Measurements from ENCODE around the gene CLEC1A. TPM values are rescaled to one million over a fixed set of nuclear protein-coding genes. Genes with fewer than 3 reads are reported as not detected.

The CLEC1A gene
- total and polyA plus RNA-seq, 2 donors from 2014 or later: 5.3 to 6.3 TPM

GRCh38 chr12:10068644-10069043 is 30.1 kb downstream of the CLEC1A start:
- H3K4me1 ChIP-seq (ENCODE audit: control insufficient read depth in 2 of 3, insufficient read depth in 2 of 3, low read depth in 1 of 3, low read length in 3 of 3): no peaks in the 10 kb centered on the region
- TF ChIP-seq, protein P1, sequence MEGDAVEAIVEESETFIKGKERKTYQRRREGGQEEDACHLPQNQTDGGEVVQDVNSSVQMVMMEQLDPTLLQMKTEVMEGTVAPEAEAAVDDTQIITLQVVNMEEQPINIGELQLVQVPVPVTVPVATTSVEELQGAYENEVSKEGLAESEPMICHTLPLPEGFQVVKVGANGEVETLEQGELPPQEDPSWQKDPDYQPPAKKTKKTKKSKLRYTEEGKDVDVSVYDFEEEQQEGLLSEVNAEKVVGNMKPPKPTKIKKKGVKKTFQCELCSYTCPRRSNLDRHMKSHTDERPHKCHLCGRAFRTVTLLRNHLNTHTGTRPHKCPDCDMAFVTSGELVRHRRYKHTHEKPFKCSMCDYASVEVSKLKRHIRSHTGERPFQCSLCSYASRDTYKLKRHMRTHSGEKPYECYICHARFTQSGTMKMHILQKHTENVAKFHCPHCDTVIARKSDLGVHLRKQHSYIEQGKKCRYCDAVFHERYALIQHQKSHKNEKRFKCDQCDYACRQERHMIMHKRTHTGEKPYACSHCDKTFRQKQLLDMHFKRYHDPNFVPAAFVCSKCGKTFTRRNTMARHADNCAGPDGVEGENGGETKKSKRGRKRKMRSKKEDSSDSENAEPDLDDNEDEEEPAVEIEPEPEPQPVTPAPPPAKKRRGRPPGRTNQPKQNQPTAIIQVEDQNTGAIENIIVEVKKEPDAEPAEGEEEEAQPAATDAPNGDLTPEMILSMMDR (IDR thresholded peaks at IDR 0.05; ENCODE audit: borderline replicate concordance, extremely low read depth, insufficient read depth): no peak
- no peak overlapping the region for H3K9ac ChIP-seq (ENCODE audit: low read length in 3 of 3)
- no peak for FAIRE-seq
- intact Hi-C loops (cut with DNase I): no loop called here
- DNase-seq: no peak
- H3K36me3 ChIP-seq (ENCODE audit: control insufficient read depth in 2 of 3, insufficient read depth in 3 of 3, low read length in 3 of 3): no peaks in the 10 kb centered on the region
- no peaks in the 10 kb centered on the region for H3K27me3 ChIP-seq (ENCODE audit: control insufficient read depth, insufficient read depth, low read length)
- no peaks in the 10 kb centered on the region for H3K9me3 ChIP-seq (ENCODE audit: control insufficient read depth in 2 of 3, insufficient read depth in 1 of 3, low read length in 3 of 3)
- H3K4me3 ChIP-seq (ENCODE audit: low read length in 3 of 3): no peak overlapping the region
- H3K27ac ChIP-seq (ENCODE audit: low read depth in 2 of 2, low read length in 2 of 2): peak overlapping the region; percentile 32 to 85

GRCh38 chr12:10067942-10068341 is 30.8 kb downstream of the CLEC1A start:
- Histone ChIP-seq H3K9me3 (ENCODE audit: control insufficient read depth in 2 of 3, insufficient read depth in 1 of 3, low read length in 3 of 3) (no peaks in the 10 kb centered on the region), H3K4me3 (ENCODE audit: low read length in 3 of 3) (no peak overlapping the region), H3K27ac (ENCODE audit: low read depth in 2 of 2, low read length in 2 of 2) (peak overlapping the region in 1 of 2 donors; percentile 85), H3K4me1 (ENCODE audit: control insufficient read depth in 2 of 3, insufficient read depth in 2 of 3, low read depth in 1 of 3, low read length in 3 of 3) (no peaks in the 10 kb centered on the region), H3K27me3 (ENCODE audit: control insufficient read depth, insufficient read depth, low read length) (no peaks in the 10 kb centered on the region), H3K36me3 (ENCODE audit: control insufficient read depth in 2 of 3, insufficient read depth in 3 of 3, low read length in 3 of 3) (no peaks in the 10 kb centered on the region), H3K9ac (ENCODE audit: low read length in 3 of 3) (no peak overlapping the region)
- intact Hi-C loops (cut with DNase I): no loop called here
- FAIRE-seq: no peak
- DNase-seq: peak in 1 of 5 donors; percentile 64
- TF ChIP-seq, protein P1 (IDR thresholded peaks at IDR 0.05; ENCODE audit: borderline replicate concordance, extremely low read depth, insufficient read depth): no peak

DNA sequence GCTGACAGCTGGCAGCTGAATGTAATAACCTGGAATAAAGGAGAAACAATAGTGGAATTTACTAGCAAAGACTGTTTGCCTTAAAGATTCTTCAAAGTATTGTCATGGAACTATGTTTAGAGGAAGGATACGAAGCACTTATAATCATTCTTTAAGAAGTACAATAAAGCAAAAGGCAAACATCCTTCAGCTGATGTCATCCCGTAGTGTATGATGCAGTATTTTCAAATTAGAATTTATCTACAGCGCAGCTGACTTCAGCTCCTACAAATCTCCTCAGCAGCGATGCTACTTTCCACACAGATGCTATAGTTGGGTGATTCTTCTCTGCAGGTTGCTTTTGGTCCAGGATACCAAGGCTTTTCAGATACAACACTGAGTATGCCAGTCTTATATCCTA is 31.5 kb downstream of the CLEC1A start:
- Histone ChIP-seq H3K27ac (ENCODE audit: low read depth in 2 of 2, low read length in 2 of 2) (peak overlapping the region in 1 of 2 donors; percentile 59), H3K4me1 (ENCODE audit: control insufficient read depth in 2 of 3, insufficient read depth in 2 of 3, low read depth in 1 of 3, low read length in 3 of 3) (no peaks in the 10 kb centered on the region), H3K27me3 (ENCODE audit: control insufficient read depth, insufficient read depth, low read length) (no peaks in the 10 kb centered on the region), H3K9ac (ENCODE audit: low read length in 3 of 3) (no peak overlapping the region), H3K36me3 (ENCODE audit: control insufficient read depth in 2 of 3, insufficient read depth in 3 of 3, low read length in 3 of 3) (no peaks in the 10 kb centered on the region), H3K4me3 (ENCODE audit: low read length in 3 of 3) (no peak overlapping the region), H3K9me3 (ENCODE audit: control insufficient read depth in 2 of 3, insufficient read depth in 1 of 3, low read length in 3 of 3) (no peaks in the 10 kb centered on the region)
- FAIRE-seq: no peak
- intact Hi-C loops (cut with DNase I): no loop called here
- TF ChIP-seq, protein P1 (IDR thresholded peaks at IDR 0.05; ENCODE audit: borderline replicate concordance, extremely low read depth, insufficient read depth): no peak
- peak in 1 of 5 donors; percentile 12 for DNase-seq

GRCh38 chr12:10065241-10065640 is 33.5 kb downstream of the CLEC1A start:
- no peak overlapping the region for H3K27ac ChIP-seq (ENCODE audit: low read depth in 2 of 2, low read length in 2 of 2)
- no peaks in the 10 kb centered on the region for H3K4me1 ChIP-seq (ENCODE audit: control insufficient read depth in 2 of 3, insufficient read depth in 2 of 3, low read depth in 1 of 3, low read length in 3 of 3)
- H3K36me3 ChIP-seq (ENCODE audit: control insufficient read depth in 2 of 3, insufficient read depth in 3 of 3, low read length in 3 of 3): no peaks in the 10 kb centered on the region
- FAIRE-seq (no peak), DNase-seq (no peak)
- TF ChIP-seq, protein P1 (IDR thresholded peaks at IDR 0.05; ENCODE audit: borderline replicate concordance, extremely low read depth, insufficient read depth): no peak
- H3K27me3 ChIP-seq (ENCODE audit: control insufficient read depth, insufficient read depth, low read length): no peaks in the 10 kb centered on the region
- intact Hi-C loops (cut with DNase I): no loop called here
- no peaks in the 10 kb centered on the region for H3K9me3 ChIP-seq (ENCODE audit: control insufficient read depth in 2 of 3, insufficient read depth in 1 of 3, low read length in 3 of 3)
- H3K4me3 ChIP-seq (ENCODE audit: low read length in 3 of 3): no peak overlapping the region
- H3K9ac ChIP-seq (ENCODE audit: low read length in 3 of 3): no peak overlapping the region

Data from kidney (tissue), 14 donors.